CD14-positive monocyte (primary cell): Measurements from ENCODE around the gene RAB10. TPM values are rescaled to one million over a fixed set of nuclear protein-coding genes. Genes with fewer than 3 reads are reported as not detected.
A peak's percentile ranks its signal among the peaks of the same experiment; 100 is the strongest.

Source experiments
- DNase-seq, 3 donors: peaks; one replicate each; pipeline ENCODE4 v3.0.0-alpha.2; 2011 to 2022
- H2AFZ ChIP-seq: 2 replicates; pipeline ENCODE4 v1.6.0; 2012; ENCODE audit warnings: mild to moderate bottlenecking, low read depth, low read length, inconsistent platforms; ENCODE audit not compliant: insufficient read depth, poor library complexity, severe bottlenecking
- H3K27ac ChIP-seq, 2 donors: 1 replicate in 1 of 2; 2 replicates in 1 of 2; pipeline ENCODE4 v1.5.1; 2012 to 2013; ENCODE audit warnings: low read length in 2 of 2, control low read depth in 1 of 2, inconsistent platforms in 1 of 2, low read depth in 1 of 2, mild to moderate bottlenecking in 1 of 2
- H3K27me3 ChIP-seq, 2 donors: one replicate each; pipeline versions ENCODE4 v1.6.0 to v1.6.1; 2011 to 2013; ENCODE audit warnings: low read length in 2 of 2; ENCODE audit not compliant: control insufficient read depth in 2 of 2, insufficient read depth in 2 of 2
- H3K36me3 ChIP-seq, 2 donors: replicated peaks in 1 of 2; 1 replicate in 1 of 2; 2 replicates in 1 of 2; pipeline versions ENCODE4 v1.5.1 to v1.6.1; 2012 to 2013; ENCODE audit warnings: low read length in 2 of 2, control low read depth in 1 of 2, inconsistent platforms in 1 of 2, mild to moderate bottlenecking in 1 of 2; ENCODE audit not compliant: insufficient read depth in 2 of 2, control insufficient read depth in 1 of 2
- H3K4me1 ChIP-seq, 2 donors: 1 replicate in 1 of 2; 2 replicates in 1 of 2; pipeline versions ENCODE4 v1.5.1 to v1.6.1; 2012 to 2013; ENCODE audit warnings: low read length in 2 of 2, control low read depth in 1 of 2, inconsistent platforms in 1 of 2, mild to moderate bottlenecking in 1 of 2, moderate library complexity in 1 of 2; ENCODE audit not compliant: insufficient read depth in 2 of 2, control insufficient read depth in 1 of 2
- H3K4me2 ChIP-seq: replicated peaks from 2 replicates; pipeline ENCODE3; 2012; ENCODE audit warnings: low read length, moderate library complexity, mild to moderate bottlenecking; ENCODE audit not compliant: poor library complexity, severe bottlenecking; ENCODE audit errors: extremely low read depth
- H3K4me3 ChIP-seq, 3 experiments: fragments of 200-600 bp in 1 of 3; sonication (generic) in 1 of 3; replicated peaks in 1 of 3; 1 replicate in 2 of 3; 2 replicates in 1 of 3; pipeline ENCODE4 v1.5.1; 2011 to 2013; ENCODE audit warnings: low read length in 3 of 3, mild to moderate bottlenecking in 3 of 3, control low read depth in 2 of 3, low read depth in 2 of 3, inconsistent platforms in 1 of 3, moderate library complexity in 1 of 3
- H3K79me2 ChIP-seq: 2 replicates; pipeline ENCODE4 v1.6.0; 2012; ENCODE audit warnings: mild to moderate bottlenecking, control low read depth, inconsistent platforms, low read length, moderate library complexity; ENCODE audit not compliant: insufficient read depth
- H3K9ac ChIP-seq: 2 replicates; pipeline ENCODE4 v1.6.0; 2017; ENCODE audit warnings: low read length, mild to moderate bottlenecking; ENCODE audit not compliant: insufficient read depth, poor library complexity, severe bottlenecking
- H3K9me3 ChIP-seq, 2 donors: replicated peaks in 1 of 2; 1 replicate in 1 of 2; 2 replicates in 1 of 2; pipeline versions ENCODE4 v1.5.1 to v1.6.1; 2012 to 2013; ENCODE audit warnings: low read length in 2 of 2, control low read depth in 1 of 2; ENCODE audit not compliant: control insufficient read depth in 1 of 2, insufficient read depth in 1 of 2
- H4K20me1 ChIP-seq: 2 replicates; pipeline ENCODE4 v1.6.0; 2012; ENCODE audit warnings: mild to moderate bottlenecking, low read length, control low read depth, moderate library complexity; ENCODE audit not compliant: insufficient read depth
- H3K27ac Mint-ChIP-seq, 7 donors: one replicate each; pipeline ENCODE4 v1.8.0; 2020; ENCODE audit warnings: mild to moderate bottlenecking in 7 of 7, mixed read lengths in 7 of 7, moderate library complexity in 6 of 7, inconsistent platforms in 2 of 7
- H3K27me3 Mint-ChIP-seq, 3 donors: one replicate each; pipeline ENCODE4 v1.8.0; 2021 to 2022; ENCODE audit warnings: low read depth in 3 of 3, mild to moderate bottlenecking in 3 of 3, mixed read lengths in 3 of 3, moderate library complexity in 3 of 3, inconsistent platforms in 1 of 3
- H3K36me3 Mint-ChIP-seq, 2 donors: one replicate each; pipeline ENCODE4 v1.8.0; 2020; ENCODE audit warnings: mixed read lengths in 2 of 2, inconsistent platforms in 1 of 2, mild to moderate bottlenecking in 1 of 2
- H3K4me1 Mint-ChIP-seq: one replicate; pipeline ENCODE4 v1.8.0; 2020; ENCODE audit warnings: mild to moderate bottlenecking, mixed read lengths
- H3K4me3 Mint-ChIP-seq, 2 donors: one replicate each; pipeline ENCODE4 v1.8.0; 2020; ENCODE audit warnings: mild to moderate bottlenecking in 2 of 2, mixed read lengths in 2 of 2, moderate library complexity in 1 of 2
- H3K9me3 Mint-ChIP-seq, 7 donors: one replicate each; pipeline ENCODE4 v1.8.0; 2020 to 2022; ENCODE audit warnings: mixed read lengths in 7 of 7, mild to moderate bottlenecking in 6 of 7, moderate library complexity in 6 of 7, inconsistent platforms in 2 of 7
- WGBS: methylation state at CpG from one replicate; pipeline ENCODE4 v1.1.5; 2013; ENCODE audit warnings: missing lambda C conversion rate; ENCODE audit not compliant: insufficient coverage; 5-methylcytosine and 5-hydroxymethylcytosine counted together
- intact Hi-C, 2 donors: fragments of 100-400 bp; cut with micrococcal nuclease; formaldehyde crosslinking; loops; one replicate each; pipeline versions ENCODE4 v1.15.0 to v1.15.1; 2023
- polyA plus RNA-seq, 3 donors: library from polyadenylated mRNA; depleted of rRNA in 1 of 3; unstranded in 2 of 3; stranded (reverse) in 1 of 3; fragments of 300-500 nt in 2 of 3; fragments of >200 nt in 1 of 3; fragmentation: Illumina TruSeq in 2 of 3; gene quantifications; 1 replicate in 2 of 3; 2 replicates in 1 of 3; pipeline ENCODE4 v1.2.3, GENCODE V29; 2012 to 2021
- TF ChIP-seq, protein P1 (sequence below): fragments of 200-600 bp; IDR thresholded peaks from one replicate; pipeline ENCODE4 v1.8.0; 2022; ENCODE audit warnings: antibody characterized with exemption, mild to moderate bottlenecking

RAB10 gene
- polyA plus RNA-seq, 3 donors: 38.6 to 258 (median 202) TPM

DNA sequence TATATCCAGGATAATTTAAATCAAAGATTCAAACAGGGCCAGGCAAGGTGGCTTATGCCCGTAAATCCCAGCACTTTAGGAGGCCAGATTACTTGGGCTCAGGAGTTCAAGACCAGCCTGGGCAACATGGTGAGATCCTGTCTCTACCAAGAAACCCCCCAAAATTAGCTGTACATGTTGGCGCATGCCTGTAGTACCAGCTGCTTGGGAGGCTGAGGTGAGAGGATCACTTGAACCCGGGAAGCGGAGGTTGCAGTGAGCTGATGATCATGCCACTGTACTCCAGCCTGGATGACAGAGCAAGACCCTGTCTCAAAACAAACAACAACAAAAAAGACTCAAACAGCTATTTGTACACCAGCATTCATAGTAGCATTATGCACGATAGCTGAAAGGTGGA, 9.2 kb downstream of the RAB10 start:
- H3K27ac Mint-ChIP-seq: peak overlapping the region in 5 of 7 donors; percentile 6 to 83 (median 63)
- Histone ChIP-seq H3K9ac (no peak overlapping the region), H3K79me2 (peaks cover 100% of the 10 kb centered on the region), H2AFZ (no peak overlapping the region), H3K4me3 (no peak overlapping the region), H3K27ac (peak overlapping the region in 1 of 2 donors; percentile 72), H3K4me1 (peaks cover 31 to 50% of the 10 kb centered on the region in 2 donors), H3K27me3 (no peaks in the 10 kb centered on the region), H3K9me3 (no peaks in the 10 kb centered on the region), H4K20me1 (peaks cover 100% of the 10 kb centered on the region), H3K36me3 (peaks cover 3 to 40% of the 10 kb centered on the region in 2 donors), H3K4me2 (no peak overlapping the region)
- TF ChIP-seq, protein P1, sequence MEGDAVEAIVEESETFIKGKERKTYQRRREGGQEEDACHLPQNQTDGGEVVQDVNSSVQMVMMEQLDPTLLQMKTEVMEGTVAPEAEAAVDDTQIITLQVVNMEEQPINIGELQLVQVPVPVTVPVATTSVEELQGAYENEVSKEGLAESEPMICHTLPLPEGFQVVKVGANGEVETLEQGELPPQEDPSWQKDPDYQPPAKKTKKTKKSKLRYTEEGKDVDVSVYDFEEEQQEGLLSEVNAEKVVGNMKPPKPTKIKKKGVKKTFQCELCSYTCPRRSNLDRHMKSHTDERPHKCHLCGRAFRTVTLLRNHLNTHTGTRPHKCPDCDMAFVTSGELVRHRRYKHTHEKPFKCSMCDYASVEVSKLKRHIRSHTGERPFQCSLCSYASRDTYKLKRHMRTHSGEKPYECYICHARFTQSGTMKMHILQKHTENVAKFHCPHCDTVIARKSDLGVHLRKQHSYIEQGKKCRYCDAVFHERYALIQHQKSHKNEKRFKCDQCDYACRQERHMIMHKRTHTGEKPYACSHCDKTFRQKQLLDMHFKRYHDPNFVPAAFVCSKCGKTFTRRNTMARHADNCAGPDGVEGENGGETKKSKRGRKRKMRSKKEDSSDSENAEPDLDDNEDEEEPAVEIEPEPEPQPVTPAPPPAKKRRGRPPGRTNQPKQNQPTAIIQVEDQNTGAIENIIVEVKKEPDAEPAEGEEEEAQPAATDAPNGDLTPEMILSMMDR: no peak
- H3K4me1 Mint-ChIP-seq: peaks cover 59% of the 10 kb centered on the region
- no peak for DNase-seq
- peaks cover 0 to 1% (median 0%) of the 10 kb centered on the region in 3 donors for H3K27me3 Mint-ChIP-seq
- intact Hi-C loops: no loop called here
- peaks cover 0 to 1% (median 0%) of the 10 kb centered on the region in 7 donors for H3K9me3 Mint-ChIP-seq
- H3K36me3 Mint-ChIP-seq: peaks cover 18 to 45% of the 10 kb centered on the region in 2 donors
- 100% methylated on average over 1 of the region's 5 CpGs for WGBS
- no peak overlapping the region for H3K4me3 Mint-ChIP-seq

DNA sequence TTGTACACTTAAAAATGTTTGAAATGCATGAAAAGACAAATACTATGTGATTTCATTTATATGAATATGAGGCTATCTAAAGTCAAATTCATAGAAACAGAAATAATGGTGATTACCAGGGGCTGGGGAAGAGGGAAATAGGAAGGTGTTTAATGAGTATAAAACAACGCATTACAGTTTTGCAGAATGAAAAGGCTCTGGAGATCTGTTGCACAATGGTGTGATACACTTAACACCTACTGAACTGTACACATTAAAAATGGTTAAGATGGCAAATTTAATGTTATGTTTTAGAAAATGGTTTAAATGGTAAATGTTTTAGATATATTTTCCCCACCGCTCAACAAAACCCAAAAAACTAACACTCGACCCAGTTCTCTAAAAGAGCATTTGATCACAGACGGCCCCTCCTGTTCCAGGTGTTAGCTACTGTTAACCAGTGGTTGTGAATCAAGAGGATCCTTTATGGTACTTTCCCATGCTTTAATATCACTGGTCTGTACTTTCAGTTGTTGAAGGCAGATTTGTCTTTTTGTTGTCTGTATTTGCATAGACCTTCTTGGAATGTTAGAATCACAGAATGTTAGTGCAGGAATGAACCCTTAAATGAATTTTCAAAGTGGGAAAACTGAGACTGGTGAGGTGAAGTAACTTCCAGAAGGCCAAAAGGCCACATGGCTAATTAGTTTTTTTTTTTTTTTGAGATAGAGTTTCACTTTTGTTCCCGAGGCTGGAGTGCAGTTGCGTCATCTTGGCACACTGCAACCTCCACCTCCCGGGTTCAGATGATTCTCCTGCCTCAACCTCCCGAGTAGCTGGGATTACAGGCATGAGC, 10.2 kb downstream of the RAB10 start:
- peaks cover 60% of the 10 kb centered on the region for H3K4me1 Mint-ChIP-seq
- Histone ChIP-seq H3K27me3 (no peaks in the 10 kb centered on the region), H3K9me3 (no peaks in the 10 kb centered on the region), H3K9ac (no peak overlapping the region), H3K4me2 (peak overlapping the region; percentile 45), H3K79me2 (peaks cover 100% of the 10 kb centered on the region), H3K4me3 (peak overlapping the region in 1 of 3 experiments; percentile 48), H3K36me3 (peaks cover 3 to 36% of the 10 kb centered on the region in 2 donors), H2AFZ (no peak overlapping the region), H4K20me1 (peaks cover 100% of the 10 kb centered on the region), H3K27ac (peak overlapping the region; percentile 4 to 72), H3K4me1 (peaks cover 28 to 45% of the 10 kb centered on the region in 2 donors)
- H3K4me3 Mint-ChIP-seq: peak overlapping the region; percentile 37 to 72
- intact Hi-C loops: no loop called here
- H3K27me3 Mint-ChIP-seq: no peaks in the 10 kb centered on the region
- 0% methylated on average over 4 of the region's 8 CpGs for WGBS
- H3K27ac Mint-ChIP-seq: peak overlapping the region; percentile 82 to 88 (median 85)
- H3K36me3 Mint-ChIP-seq: peaks cover 15 to 43% of the 10 kb centered on the region in 2 donors
- TF ChIP-seq, protein P1: no peak
- peak; percentile 30 to 59 (median 49) for DNase-seq
- peaks cover 0 to 1% (median 0%) of the 10 kb centered on the region in 7 donors for H3K9me3 Mint-ChIP-seq
